ENCODE measurements around the gene SLIT3. TPM values are rescaled to one million over a fixed set of nuclear protein-coding genes. Genes with fewer than 3 reads are reported as not detected.
A peak's percentile ranks its signal among the peaks of the same experiment; 100 is the strongest.

The SLIT3 gene
- total RNA-seq, 2 donors from 2014 or later: 6.6 to 6.7 TPM

GRCh38 chr5:169298193-169298592 is 2.7 kb downstream of the SLIT3 start:
- Histone ChIP-seq H3K9me3 (no peaks in the 10 kb centered on the region), H3K27me3 (peaks cover 0 to 6% of the 10 kb centered on the region in 2 donors), H3K4me3 (no peak overlapping the region), H3K4me1 (peaks cover 9% of the 10 kb centered on the region), H3K36me3 (replicated peaks in 1 of 2; ENCODE audit: insufficient read depth in 1 of 2, low read depth in 2 of 2) (no peaks in the 10 kb centered on the region), H3K27ac (no peak overlapping the region)
- WGBS, 2 donors: 64% methylated on average over 6 of the region's 6 CpGs
- intact Hi-C loops (cut with DNase I): loop anchor here (10.0 kb wide), 1 partner anchor 303 kb away; no protein-coding TSS in a partner anchor
- ATAC-seq (no peak), DNase-seq (no peak)
- no peak for TF ChIP-seq POLR2A (IDR thresholded peaks at IDR 0.05)
- TF ChIP-seq, protein P1, sequence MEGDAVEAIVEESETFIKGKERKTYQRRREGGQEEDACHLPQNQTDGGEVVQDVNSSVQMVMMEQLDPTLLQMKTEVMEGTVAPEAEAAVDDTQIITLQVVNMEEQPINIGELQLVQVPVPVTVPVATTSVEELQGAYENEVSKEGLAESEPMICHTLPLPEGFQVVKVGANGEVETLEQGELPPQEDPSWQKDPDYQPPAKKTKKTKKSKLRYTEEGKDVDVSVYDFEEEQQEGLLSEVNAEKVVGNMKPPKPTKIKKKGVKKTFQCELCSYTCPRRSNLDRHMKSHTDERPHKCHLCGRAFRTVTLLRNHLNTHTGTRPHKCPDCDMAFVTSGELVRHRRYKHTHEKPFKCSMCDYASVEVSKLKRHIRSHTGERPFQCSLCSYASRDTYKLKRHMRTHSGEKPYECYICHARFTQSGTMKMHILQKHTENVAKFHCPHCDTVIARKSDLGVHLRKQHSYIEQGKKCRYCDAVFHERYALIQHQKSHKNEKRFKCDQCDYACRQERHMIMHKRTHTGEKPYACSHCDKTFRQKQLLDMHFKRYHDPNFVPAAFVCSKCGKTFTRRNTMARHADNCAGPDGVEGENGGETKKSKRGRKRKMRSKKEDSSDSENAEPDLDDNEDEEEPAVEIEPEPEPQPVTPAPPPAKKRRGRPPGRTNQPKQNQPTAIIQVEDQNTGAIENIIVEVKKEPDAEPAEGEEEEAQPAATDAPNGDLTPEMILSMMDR (IDR thresholded peaks at IDR 0.05): no peak

DNA sequence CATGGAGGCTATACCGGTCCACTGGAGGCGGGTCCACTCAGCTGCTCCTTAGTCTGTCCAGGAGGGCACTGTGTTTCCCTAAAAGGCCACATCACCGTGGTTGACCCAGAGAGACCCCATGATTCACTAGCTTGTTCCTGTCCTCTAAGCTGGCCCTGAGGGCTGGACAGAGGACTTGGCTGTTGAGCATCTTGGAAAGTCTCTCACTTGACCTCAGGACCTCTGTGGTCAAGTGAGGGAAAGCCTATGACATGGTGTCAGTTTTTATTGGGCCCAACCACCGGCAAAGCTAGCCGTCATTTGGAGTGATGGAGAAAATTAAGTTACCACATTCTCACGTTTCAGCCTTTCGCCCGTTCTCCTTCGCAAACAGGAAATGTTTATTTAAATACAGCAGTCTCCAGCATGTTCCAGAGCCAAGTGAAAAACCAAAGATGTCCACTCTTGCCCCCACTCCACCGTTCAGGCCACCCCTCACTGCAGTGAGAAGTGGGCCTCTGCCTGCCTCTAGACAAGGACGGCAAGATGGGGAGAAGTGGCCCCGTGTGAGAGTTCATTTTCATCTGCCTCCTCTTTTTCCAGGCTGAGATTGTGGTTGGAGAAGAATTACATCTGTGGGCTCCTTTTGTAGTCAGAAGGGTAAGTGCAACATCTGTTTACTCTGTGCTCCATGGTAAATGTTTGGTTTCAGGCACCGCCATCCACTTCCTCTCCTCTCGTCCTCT is 4.4 kb downstream of the SLIT3 start:
- H3K4me1 ChIP-seq: peaks cover 9% of the 10 kb centered on the region
- WGBS, 2 donors: 50 to 54% methylated on average over 14 of the region's 14 CpGs
- no peak overlapping the region for H3K27ac ChIP-seq
- peaks cover 0 to 6% of the 10 kb centered on the region in 2 donors for H3K27me3 ChIP-seq
- no peaks in the 10 kb centered on the region for H3K36me3 ChIP-seq (replicated peaks in 1 of 2; ENCODE audit: insufficient read depth in 1 of 2, low read depth in 2 of 2)
- DNase-seq (peak in 2 of 4 donors; percentile 12 to 36), ATAC-seq (no peak)
- H3K9me3 ChIP-seq: no peaks in the 10 kb centered on the region
- TF ChIP-seq POLR2A (IDR thresholded peaks at IDR 0.05): no peak
- TF ChIP-seq, protein P1 (IDR thresholded peaks at IDR 0.05): no peak
- intact Hi-C loops (cut with DNase I): loop anchor here (10.0 kb wide), 1 partner anchor 302 kb away; no protein-coding TSS in a partner anchor
- no peak overlapping the region for H3K4me3 ChIP-seq

- Histone ChIP-seq H3K9me3 (no peaks in the 10 kb centered on the region), H3K4me1 (peaks cover 1% of the 10 kb centered on the region), H3K4me3 (no peak overlapping the region), H3K36me3 (replicated peaks in 1 of 2; ENCODE audit: insufficient read depth in 1 of 2, low read depth in 2 of 2) (no peaks in the 10 kb centered on the region), H3K27ac (no peak overlapping the region), H3K27me3 (peaks cover 0 to 3% of the 10 kb centered on the region in 2 donors)
- TF ChIP-seq, protein P1 (IDR thresholded peaks at IDR 0.05): no peak
- TF ChIP-seq POLR2A (IDR thresholded peaks at IDR 0.05): no peak
- no peak for DNase-seq
- intact Hi-C loops (cut with DNase I): loop anchor here (10.0 kb wide), 1 partner anchor 301 kb away; no protein-coding TSS in a partner anchor
- WGBS, 2 donors: 62 to 80% methylated on average over 8 of the region's 8 CpGs
- ATAC-seq: no peak
Measured at GRCh38 chr5:169295306-169295705, 5.6 kb downstream of the SLIT3 start.

DNA sequence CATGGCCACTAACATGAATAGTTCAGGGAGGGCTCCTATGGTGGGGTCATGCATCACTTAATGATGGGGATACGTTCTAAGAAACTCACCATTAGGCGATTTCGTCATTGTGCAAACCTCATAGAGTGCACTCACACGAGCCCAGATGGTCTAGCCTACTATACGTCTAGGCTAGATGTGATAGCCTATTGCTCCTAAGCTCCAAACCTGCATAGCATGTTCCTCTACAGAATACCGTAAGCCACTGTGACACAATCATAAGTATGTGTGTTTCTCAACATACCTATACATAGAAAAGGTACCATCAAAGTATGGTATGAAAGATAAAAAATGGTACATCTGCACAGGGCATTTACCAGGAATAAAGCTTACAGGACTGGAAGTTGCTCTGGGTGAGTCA is 6.3 kb downstream of the SLIT3 start:
- Histone ChIP-seq H3K27ac (no peak overlapping the region), H3K36me3 (replicated peaks in 1 of 2; ENCODE audit: insufficient read depth in 1 of 2, low read depth in 2 of 2) (no peaks in the 10 kb centered on the region), H3K27me3 (no peaks in the 10 kb centered on the region)

More for the DNA sequence above, 6.3 kb downstream of the SLIT3 start:
- ATAC-seq: no peak
- DNase-seq: no peak
- intact Hi-C loops (cut with DNase I): loop anchor here (10.0 kb wide), 1 partner anchor 300 kb away; no protein-coding TSS in a partner anchor
- WGBS, 2 donors: 75 to 79% methylated on average over 6 of the region's 6 CpGs
- Histone ChIP-seq H3K9me3 (no peaks in the 10 kb centered on the region), H3K4me1 (no peaks in the 10 kb centered on the region), H3K4me3 (no peak overlapping the region)
- TF ChIP-seq, protein P1 (IDR thresholded peaks at IDR 0.05): no peak
- TF ChIP-seq POLR2A (IDR thresholded peaks at IDR 0.05): no peak
